ENCODE results near the gene GRK1.

DNA sequence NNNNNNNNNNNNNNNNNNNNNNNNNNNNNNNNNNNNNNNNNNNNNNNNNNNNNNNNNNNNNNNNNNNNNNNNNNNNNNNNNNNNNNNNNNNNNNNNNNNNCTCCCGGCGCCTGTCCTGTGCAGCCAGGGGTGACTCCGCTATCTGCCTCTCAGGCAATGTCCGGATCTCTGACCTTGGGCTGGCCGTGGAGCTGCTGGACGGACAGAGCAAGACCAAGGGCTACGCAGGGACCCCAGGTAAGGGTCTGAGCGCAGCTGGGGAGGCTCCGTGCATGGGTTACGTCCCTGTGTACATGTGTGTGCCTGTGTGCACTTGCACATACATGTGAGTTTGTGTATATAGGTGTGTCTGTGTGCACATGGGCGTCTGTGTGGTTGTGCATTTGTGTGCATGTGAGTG is 55.9 kb downstream of the GRK1 start:
- no peak for TF ChIP-seq POLR2AphosphoS5 (IDR thresholded peaks at IDR 0.05; ENCODE audit: low read depth)
- TF ChIP-seq, protein P1, sequence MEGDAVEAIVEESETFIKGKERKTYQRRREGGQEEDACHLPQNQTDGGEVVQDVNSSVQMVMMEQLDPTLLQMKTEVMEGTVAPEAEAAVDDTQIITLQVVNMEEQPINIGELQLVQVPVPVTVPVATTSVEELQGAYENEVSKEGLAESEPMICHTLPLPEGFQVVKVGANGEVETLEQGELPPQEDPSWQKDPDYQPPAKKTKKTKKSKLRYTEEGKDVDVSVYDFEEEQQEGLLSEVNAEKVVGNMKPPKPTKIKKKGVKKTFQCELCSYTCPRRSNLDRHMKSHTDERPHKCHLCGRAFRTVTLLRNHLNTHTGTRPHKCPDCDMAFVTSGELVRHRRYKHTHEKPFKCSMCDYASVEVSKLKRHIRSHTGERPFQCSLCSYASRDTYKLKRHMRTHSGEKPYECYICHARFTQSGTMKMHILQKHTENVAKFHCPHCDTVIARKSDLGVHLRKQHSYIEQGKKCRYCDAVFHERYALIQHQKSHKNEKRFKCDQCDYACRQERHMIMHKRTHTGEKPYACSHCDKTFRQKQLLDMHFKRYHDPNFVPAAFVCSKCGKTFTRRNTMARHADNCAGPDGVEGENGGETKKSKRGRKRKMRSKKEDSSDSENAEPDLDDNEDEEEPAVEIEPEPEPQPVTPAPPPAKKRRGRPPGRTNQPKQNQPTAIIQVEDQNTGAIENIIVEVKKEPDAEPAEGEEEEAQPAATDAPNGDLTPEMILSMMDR (conservative IDR thresholded peaks at IDR 0.05; ENCODE audit: low read depth in 2 of 2): no peak
- TF ChIP-seq, protein P2, sequence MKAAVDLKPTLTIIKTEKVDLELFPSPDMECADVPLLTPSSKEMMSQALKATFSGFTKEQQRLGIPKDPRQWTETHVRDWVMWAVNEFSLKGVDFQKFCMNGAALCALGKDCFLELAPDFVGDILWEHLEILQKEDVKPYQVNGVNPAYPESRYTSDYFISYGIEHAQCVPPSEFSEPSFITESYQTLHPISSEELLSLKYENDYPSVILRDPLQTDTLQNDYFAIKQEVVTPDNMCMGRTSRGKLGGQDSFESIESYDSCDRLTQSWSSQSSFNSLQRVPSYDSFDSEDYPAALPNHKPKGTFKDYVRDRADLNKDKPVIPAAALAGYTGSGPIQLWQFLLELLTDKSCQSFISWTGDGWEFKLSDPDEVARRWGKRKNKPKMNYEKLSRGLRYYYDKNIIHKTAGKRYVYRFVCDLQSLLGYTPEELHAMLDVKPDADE (IDR thresholded peaks at IDR 0.05): no peak

All from GM23338 (cell line).